ENCODE measurements around the gene CALML5.

GRCh38 chr10:5527332-5528200 lies 28.2 kb upstream of the CALML5 start:
- TF ChIP-seq POLR2AphosphoS5 (IDR thresholded peaks at IDR 0.05) (no peak), CTCF (IDR thresholded peaks at IDR 0.05) (no peak), EP300 (IDR thresholded peaks at IDR 0.05; ENCODE audit: low read depth) (no peak), POLR2A (IDR thresholded peaks at IDR 0.05) (no peak)

Measured in transverse colon (tissue), 4 donors.